ENCODE results near the gene KHDRBS1. TPM values are rescaled to one million over a fixed set of nuclear protein-coding genes. Genes with fewer than 3 reads are reported as not detected.

Gene KHDRBS1
- total and polyA plus RNA-seq, 2 experiments from 2014 or later = 99.5 to 116 TPM

DNA sequence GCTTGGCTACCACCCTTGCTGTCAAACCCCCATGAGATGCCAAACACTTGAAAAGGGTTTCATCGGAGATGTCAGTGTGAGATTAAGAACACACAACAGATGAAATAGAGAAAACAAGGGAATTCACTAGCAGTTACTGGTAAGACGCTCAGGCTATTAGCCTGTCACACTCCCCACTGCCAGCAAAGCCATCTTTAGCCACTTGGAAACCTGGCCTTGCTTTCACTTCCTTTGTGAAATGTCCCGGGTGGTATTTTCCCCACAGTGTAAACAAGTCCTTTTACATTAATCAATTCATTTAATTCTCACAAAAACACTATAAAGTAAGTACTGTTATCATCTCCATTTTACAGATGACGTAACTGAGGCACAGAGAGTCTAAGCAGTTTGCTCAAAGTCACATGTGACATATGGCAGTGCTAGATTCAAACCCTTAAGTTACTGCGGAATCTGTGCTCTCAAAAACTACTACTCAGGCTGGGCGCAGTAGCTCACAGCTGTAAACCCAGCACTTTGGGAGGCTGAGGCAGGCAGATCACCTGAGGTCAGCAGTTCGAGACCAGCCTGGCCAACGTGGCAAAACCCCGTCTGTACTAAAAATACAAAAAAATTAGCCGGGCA lies 32.7 kb upstream of the KHDRBS1 start:
- H3K27me3 ChIP-seq = no peaks in the 10 kb centered on the region
- H3K27ac ChIP-seq = no peak overlapping the region
- H3K4me1 ChIP-seq (ENCODE audit: low read depth) = peaks cover 21% of the 10 kb centered on the region
- no peaks in the 10 kb centered on the region for H3K36me3 ChIP-seq
- TF ChIP-seq, protein P1, sequence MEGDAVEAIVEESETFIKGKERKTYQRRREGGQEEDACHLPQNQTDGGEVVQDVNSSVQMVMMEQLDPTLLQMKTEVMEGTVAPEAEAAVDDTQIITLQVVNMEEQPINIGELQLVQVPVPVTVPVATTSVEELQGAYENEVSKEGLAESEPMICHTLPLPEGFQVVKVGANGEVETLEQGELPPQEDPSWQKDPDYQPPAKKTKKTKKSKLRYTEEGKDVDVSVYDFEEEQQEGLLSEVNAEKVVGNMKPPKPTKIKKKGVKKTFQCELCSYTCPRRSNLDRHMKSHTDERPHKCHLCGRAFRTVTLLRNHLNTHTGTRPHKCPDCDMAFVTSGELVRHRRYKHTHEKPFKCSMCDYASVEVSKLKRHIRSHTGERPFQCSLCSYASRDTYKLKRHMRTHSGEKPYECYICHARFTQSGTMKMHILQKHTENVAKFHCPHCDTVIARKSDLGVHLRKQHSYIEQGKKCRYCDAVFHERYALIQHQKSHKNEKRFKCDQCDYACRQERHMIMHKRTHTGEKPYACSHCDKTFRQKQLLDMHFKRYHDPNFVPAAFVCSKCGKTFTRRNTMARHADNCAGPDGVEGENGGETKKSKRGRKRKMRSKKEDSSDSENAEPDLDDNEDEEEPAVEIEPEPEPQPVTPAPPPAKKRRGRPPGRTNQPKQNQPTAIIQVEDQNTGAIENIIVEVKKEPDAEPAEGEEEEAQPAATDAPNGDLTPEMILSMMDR (IDR thresholded peaks at IDR 0.05; ENCODE audit: low read depth, low read length) = no peak
- no peak overlapping the region for H3K4me3 ChIP-seq
- no peak for DNase-seq (ENCODE audit: low read depth in 1 of 2, low spot score in 1 of 2)
- H3K9me3 ChIP-seq (ENCODE audit: low read depth) = no peaks in the 10 kb centered on the region

- DNase-seq (ENCODE audit: low read depth in 1 of 2, low spot score in 1 of 2) = no peak
- Histone ChIP-seq H3K4me1 (ENCODE audit: low read depth) (peaks cover 21% of the 10 kb centered on the region), H3K4me3 (no peak overlapping the region), H3K36me3 (no peaks in the 10 kb centered on the region), H3K27ac (no peak overlapping the region), H3K27me3 (no peaks in the 10 kb centered on the region), H3K9me3 (ENCODE audit: low read depth) (no peaks in the 10 kb centered on the region)
- TF ChIP-seq, protein P1 (IDR thresholded peaks at IDR 0.05; ENCODE audit: low read depth, low read length) = no peak
Measured at GRCh38 chr1:31981456-31981839, 32.2 kb upstream of the KHDRBS1 start.

DNA sequence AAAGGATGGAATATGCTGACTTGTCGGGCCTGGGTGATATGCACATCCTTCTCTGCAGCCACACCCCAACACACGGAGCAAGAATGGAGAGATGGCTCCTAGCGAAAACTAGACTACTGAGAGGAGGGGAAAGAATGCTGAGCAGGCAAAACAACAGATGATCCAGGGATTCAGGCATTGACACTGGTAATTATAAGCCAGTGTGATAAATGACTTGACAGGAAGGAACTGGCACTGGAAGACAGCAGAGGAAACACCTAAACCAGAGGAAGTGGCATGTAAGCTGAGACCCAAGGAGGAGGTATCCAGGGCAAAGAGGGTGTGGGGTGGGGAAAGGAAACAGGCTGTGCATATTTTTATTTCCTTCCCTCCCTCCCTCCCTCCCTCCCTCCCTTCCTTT lies 31.7 kb upstream of the KHDRBS1 start:
- Histone ChIP-seq H3K4me1 (ENCODE audit: low read depth) (peaks cover 23% of the 10 kb centered on the region), H3K27me3 (no peaks in the 10 kb centered on the region), H3K27ac (no peak overlapping the region), H3K4me3 (no peak overlapping the region), H3K9me3 (ENCODE audit: low read depth) (no peaks in the 10 kb centered on the region), H3K36me3 (no peaks in the 10 kb centered on the region)
- DNase-seq (ENCODE audit: low read depth in 1 of 2, low spot score in 1 of 2) = no peak
- TF ChIP-seq, protein P1 (IDR thresholded peaks at IDR 0.05; ENCODE audit: low read depth, low read length) = no peak

DNA sequence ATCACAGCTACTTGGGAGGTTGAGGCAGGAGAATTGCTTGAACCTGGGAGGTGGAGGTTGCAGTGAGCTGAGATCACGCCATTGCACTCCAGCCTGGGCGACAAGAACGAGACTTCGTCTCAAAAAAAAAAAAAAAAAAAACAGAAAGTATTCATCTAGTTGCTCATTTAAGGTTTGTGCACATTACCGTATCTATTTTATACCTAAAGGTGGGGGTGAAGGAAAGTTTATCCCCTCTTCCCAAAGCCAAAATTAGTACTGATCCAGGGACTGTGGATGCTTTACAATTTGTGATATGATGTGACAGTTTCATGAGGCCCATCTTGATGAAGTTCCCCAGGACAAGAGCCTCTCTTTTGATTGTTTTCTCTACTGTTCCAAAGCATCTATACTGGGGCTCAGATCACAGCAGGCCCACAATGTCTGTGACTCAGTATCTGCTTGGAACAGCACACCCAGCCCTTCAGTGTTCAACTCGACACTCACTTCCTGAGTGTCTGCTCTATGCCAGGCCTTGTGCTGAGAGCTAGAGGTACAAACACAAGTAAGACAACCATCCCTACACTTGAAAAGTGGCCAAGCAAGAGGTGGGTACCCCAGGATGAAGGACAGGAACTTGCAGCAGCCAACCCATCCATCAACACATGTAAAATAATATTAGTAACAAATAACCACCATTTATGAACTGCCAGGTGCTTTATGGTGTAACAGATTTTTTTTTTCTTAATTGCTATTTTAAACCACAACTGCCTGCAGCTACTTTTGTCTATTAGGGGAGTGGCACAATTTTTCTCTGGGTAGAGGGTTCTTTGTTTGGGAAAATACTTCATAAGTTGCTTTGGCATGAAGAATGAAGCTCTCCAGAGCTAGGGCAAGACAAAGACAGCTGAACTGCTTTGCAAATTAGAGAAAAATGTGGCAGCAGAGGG lies 29.0 kb upstream of the KHDRBS1 start:
- H3K27ac ChIP-seq = peak overlapping the region; percentile 49
- no peaks in the 10 kb centered on the region for H3K9me3 ChIP-seq (ENCODE audit: low read depth)
- no peaks in the 10 kb centered on the region for H3K36me3 ChIP-seq
- H3K4me3 ChIP-seq = no peak overlapping the region
- TF ChIP-seq, protein P1 (IDR thresholded peaks at IDR 0.05; ENCODE audit: low read depth, low read length) = no peak
- H3K4me1 ChIP-seq (ENCODE audit: low read depth) = peaks cover 20% of the 10 kb centered on the region
- DNase-seq (ENCODE audit: low read depth in 1 of 2, low spot score in 1 of 2) = peak; percentile 29 to 40
- H3K27me3 ChIP-seq = no peaks in the 10 kb centered on the region

DNA sequence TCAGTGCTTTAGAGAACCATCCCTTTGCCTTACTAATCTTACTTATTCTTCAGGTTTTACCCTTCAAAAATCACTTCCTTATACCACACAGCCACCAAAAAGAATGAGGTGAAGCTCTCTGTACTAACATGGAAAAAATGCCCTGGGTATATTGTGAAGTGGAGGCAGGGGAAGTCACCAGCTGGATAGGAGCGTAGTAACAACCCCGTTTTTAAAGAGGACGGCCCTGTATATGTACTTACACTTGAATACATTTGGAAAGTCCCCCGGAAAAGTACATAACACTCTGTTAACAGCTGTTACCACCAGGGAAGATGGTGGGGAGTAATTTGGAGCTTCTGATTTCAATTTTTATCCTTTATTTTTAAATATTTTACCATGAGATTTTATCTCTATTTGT lies 28.2 kb upstream of the KHDRBS1 start:
- Histone ChIP-seq H3K36me3 (no peaks in the 10 kb centered on the region), H3K9me3 (ENCODE audit: low read depth) (no peaks in the 10 kb centered on the region), H3K4me3 (no peak overlapping the region), H3K27me3 (no peaks in the 10 kb centered on the region), H3K4me1 (ENCODE audit: low read depth) (peaks cover 20% of the 10 kb centered on the region), H3K27ac (peak overlapping the region; percentile 49)
- DNase-seq (ENCODE audit: low read depth in 1 of 2, low spot score in 1 of 2) = peak in 1 of 2 donors; percentile 13
- TF ChIP-seq, protein P1 (IDR thresholded peaks at IDR 0.05; ENCODE audit: low read depth, low read length) = no peak

All from cardiac muscle cell (in vitro differentiated cells and primary cell).